Measurements from ENCODE around the gene PSPN. TPM values are rescaled to one million over a fixed set of nuclear protein-coding genes. Genes with fewer than 3 reads are reported as not detected.

The PSPN gene
- total and polyA plus RNA-seq, 3 donors from 2014 or later, result 1.1 to 5.1 (median 2.9) TPM

- peaks cover 8% of the 10 kb centered on the region for H3K4me1 ChIP-seq
- H3K4me3 ChIP-seq, result peak overlapping the region; percentile 85 to 97
- H3K9me3 ChIP-seq, result no peaks in the 10 kb centered on the region
- H3K36me3 ChIP-seq (ENCODE audit: low read depth, missing control alignments), result no peaks in the 10 kb centered on the region
- no peaks in the 10 kb centered on the region for H3K27me3 ChIP-seq
- no peak for TF ChIP-seq CTCF (IDR thresholded peaks at IDR 0.05)
- TF ChIP-seq POLR2A (IDR thresholded peaks at IDR 0.05), result no peak
- intact Hi-C loops (cut with DNase I; ENCODE audit: low total_unique reads), result no loop called here
- peak overlapping the region; percentile 26 to 99 for H3K27ac ChIP-seq
- DNase-seq, result no peak
- WGBS, 2 donors, result 28% methylated on average over 5 of the region's 5 CpGs
These were observed 2.0 kb downstream of the PSPN start for GRCh38 chr19:6373813-6374108.

GRCh38 chr19:6373096-6373812 is 2.5 kb downstream of the PSPN start:
- DNase-seq, result peak; percentile 98
- intact Hi-C loops (cut with DNase I; ENCODE audit: low total_unique reads), result no loop called here
- no peaks in the 10 kb centered on the region for H3K36me3 ChIP-seq (ENCODE audit: low read depth, missing control alignments)
- TF ChIP-seq POLR2A (IDR thresholded peaks at IDR 0.05), result no peak
- TF ChIP-seq CTCF (IDR thresholded peaks at IDR 0.05), result no peak
- WGBS, 2 donors, result 1% methylated on average over 42 to 44 of the region's 53 CpGs
- H3K4me1 ChIP-seq, result peaks cover 8% of the 10 kb centered on the region
- peak overlapping the region; percentile 85 to 97 for H3K4me3 ChIP-seq
- H3K27ac ChIP-seq, result peak overlapping the region; percentile 95 to 99
- H3K27me3 ChIP-seq, result no peaks in the 10 kb centered on the region
- no peaks in the 10 kb centered on the region for H3K9me3 ChIP-seq

GRCh38 chr19:6372594-6373095 is 3.1 kb downstream of the PSPN start, which contains the start of gene ALKBH7:
TSS of gene ALKBH7 (plus strand) at chr19:6372794. CDS start at chr19:6372821, 27 bp downstream.
- Histone ChIP-seq H3K27me3 (no peaks in the 10 kb centered on the region), H3K9me3 (no peaks in the 10 kb centered on the region), H3K4me1 (peaks cover 8% of the 10 kb centered on the region), H3K4me3 (peak within 1 kb of the TSS; percentile 85 to 97), H3K27ac (peak within 1 kb of the TSS; percentile 95 to 99), H3K36me3 (ENCODE audit: low read depth, missing control alignments) (no peaks in the 10 kb centered on the region)
- WGBS, 2 donors, result 0 to 1% methylated on average over 33 to 40 of the region's 47 CpGs
- intact Hi-C loops (cut with DNase I; ENCODE audit: low total_unique reads), result no loop called here
- TF ChIP-seq CTCF (IDR thresholded peaks at IDR 0.05) (peak in 1 of 3 experiments; percentile 1), POLR2A (IDR thresholded peaks at IDR 0.05) (no peak)
- peak; percentile 100 for DNase-seq

GRCh38 chr19:6364353-6364752 is 11.4 kb downstream of the PSPN start:
- H3K9me3 ChIP-seq, result no peaks in the 10 kb centered on the region
- no peak overlapping the region for H3K27ac ChIP-seq
- no peak for DNase-seq
- intact Hi-C loops (cut with DNase I; ENCODE audit: low total_unique reads), result no loop called here
- no peak overlapping the region for H3K4me3 ChIP-seq
- H3K27me3 ChIP-seq, result no peaks in the 10 kb centered on the region
- TF ChIP-seq POLR2A (IDR thresholded peaks at IDR 0.05) (no peak), CTCF (IDR thresholded peaks at IDR 0.05) (no peak)
- WGBS, 2 donors, result 94 to 96% methylated on average over 21 of the region's 21 CpGs
- no peaks in the 10 kb centered on the region for H3K36me3 ChIP-seq (ENCODE audit: low read depth, missing control alignments)
- peaks cover 6% of the 10 kb centered on the region for H3K4me1 ChIP-seq

All from testis (tissue), 3 donors.